Spleen (tissue), 11 donors: Measurements from ENCODE around the gene COL12A1. TPM values are rescaled to one million over a fixed set of nuclear protein-coding genes. Genes with fewer than 3 reads are reported as not detected.

ENCODE experiments used
- DNase-seq: peaks from one replicate; pipeline ENCODE4 v3.0.0-alpha.2; 2020
- H3K27ac ChIP-seq, 8 donors: fragments of 200-600 bp; sonication (generic) in 7 of 8; 1 replicate in 4 of 8; 2 replicates in 4 of 8; pipeline versions ENCODE4 v1.5.0 to v1.8.0; 2016 to 2021; ENCODE audit warnings: inconsistent platforms in 4 of 8, mild to moderate bottlenecking in 4 of 8, moderate library complexity in 1 of 8
- H3K27me3 ChIP-seq, 7 donors: fragments of 200-600 bp; sonication (generic) in 6 of 7; replicated peaks in 1 of 7; 1 replicate in 4 of 7; 2 replicates in 3 of 7; pipeline versions ENCODE4 v1.5.0 to v1.8.0; 2016 to 2021; ENCODE audit warnings: inconsistent platforms in 3 of 7, mild to moderate bottlenecking in 1 of 7
- H3K36me3 ChIP-seq, 6 donors: fragments of 200-600 bp; sonication (generic) in 5 of 6; 1 replicate in 4 of 6; 2 replicates in 2 of 6; pipeline versions ENCODE4 v1.5.0 to v1.8.0; 2016 to 2021; ENCODE audit warnings: inconsistent platforms in 2 of 6
- H3K4me1 ChIP-seq, 6 donors: fragments of 200-600 bp; sonication (generic) in 5 of 6; 1 replicate in 3 of 6; 2 replicates in 3 of 6; pipeline versions ENCODE4 v1.5.0 to v1.8.0; 2016 to 2021; ENCODE audit warnings: inconsistent platforms in 3 of 6
- H3K4me3 ChIP-seq, 8 donors: fragments of 200-600 bp; sonication (generic) in 7 of 8; 1 replicate in 4 of 8; 2 replicates in 4 of 8; pipeline versions ENCODE4 v1.5.0 to v1.8.0; 2016 to 2021; ENCODE audit warnings: inconsistent platforms in 4 of 8, mild to moderate bottlenecking in 4 of 8, moderate library complexity in 2 of 8
- H3K9me3 ChIP-seq, 8 donors: fragments of 200-600 bp; sonication (generic) in 7 of 8; 1 replicate in 4 of 8; 2 replicates in 4 of 8; pipeline versions ENCODE4 v1.5.0 to v1.8.0; 2016 to 2021; ENCODE audit warnings: inconsistent platforms in 4 of 8
- CTCF ChIP-seq, 11 experiments: fragments of 200-600 bp in 7 of 11; fragments of 450-650 bp in 4 of 11; sonication (generic) in 4 of 11; IDR thresholded peaks in 8 of 11; conservative IDR thresholded peaks in 3 of 11; 1 replicate in 7 of 11; 2 replicates in 4 of 11; pipeline versions ENCODE4 v1.4.0 to v1.8.0; 2016 to 2021; ENCODE audit warnings: antibody characterized with exemption in 11 of 11, inconsistent platforms in 4 of 11, mild to moderate bottlenecking in 1 of 11
- POLR2A ChIP-seq, 3 donors: fragments of 450-650 bp; IDR thresholded peaks; one replicate each; pipeline ENCODE4 v1.5.1; 2017; ENCODE audit warnings: antibody characterized with exemption in 3 of 3, mild to moderate bottlenecking in 1 of 3
- POLR2AphosphoS5 ChIP-seq, 3 donors: sonication (generic); formaldehyde crosslinking; IDR thresholded peaks; one replicate each; pipeline ENCODE4 v1.5.1; 2017; ENCODE audit warnings: antibody characterized with exemption in 3 of 3
- WGBS, 5 donors: extraction: QIAGEN DNeasy Blood & Tissue Kit in 3 of 5; methylation state at CpG; one replicate each; pipeline versions ENCODE4 v1.1.5 to v1.1.7; 2013 to 2018; 5-methylcytosine and 5-hydroxymethylcytosine counted together
- intact Hi-C: fragments of 100-400 bp; cut with DNase I; formaldehyde crosslinking; loops from one replicate; pipeline ENCODE4 v1.15.0; 2023; ENCODE audit warnings: low total_unique reads
- polyA plus RNA-seq, 3 donors: library from polyadenylated mRNA; stranded (reverse); fragments of 200-250 nt; gene quantifications; one replicate each; pipeline ENCODE4 v1.2.1, GENCODE V29; 2013
- total RNA-seq, 7 donors: library from RNA; depleted of rRNA in 3 of 7; stranded (reverse); fragments of >200 nt in 3 of 7; fragmentation: NEBNext Ultra II Directional in 4 of 7; extraction: Animal tissue kit (Norgen Biotek cat#: 25700) in 4 of 7; gene quantifications; one replicate each; pipeline versions ENCODE4 v1.1.0 to v1.2.1, GENCODE V29; 2016 to 2021
- donor health status: healthy with polysubstance abuse.
- donor health status: DM: no; HTN: no; CAD: no; lungs with moderate emphysema.
- donor health status: DM: no; HTN: no; CAD: no.
- donor health status: Bipolar disorder and iron deficiency.
- donor health status: healthy.
- donor health status: DM: no; HTN: no; CAD: no.
- donor health status: DM: yes; HTN: yes; CAD: no.

Gene COL12A1
- total and polyA plus RNA-seq, 10 donors, result 2.5 to 32.6 (median 21.2) TPM

- Histone ChIP-seq H3K9me3 (peaks cover 0 to 9% (median 6%) of the 10 kb centered on the region in 8 donors), H3K36me3 (no peaks in the 10 kb centered on the region), H3K4me3 (no peak overlapping the region), H3K27ac (no peak overlapping the region), H3K4me1 (no peaks in the 10 kb centered on the region), H3K27me3 (no peaks in the 10 kb centered on the region)
- WGBS, 5 donors, result 72 to 82% (median 79%) methylated on average over 5 of the region's 5 CpGs
- intact Hi-C loops, result no loop called here
- no peak for TF ChIP-seq CTCF (IDR thresholded peaks at IDR 0.05 in 8 of 11, conservative IDR thresholded peaks at IDR 0.05 in 3 of 11)
- DNase-seq, result no peak
These were observed 22.7 kb downstream of the COL12A1 start for GRCh38 chr6:75183099-75183541.

GRCh38 chr6:75180864-75181263, 25.0 kb downstream of the COL12A1 start:
- Histone ChIP-seq H3K27ac (no peak overlapping the region), H3K36me3 (no peaks in the 10 kb centered on the region), H3K4me3 (no peak overlapping the region), H3K4me1 (no peaks in the 10 kb centered on the region), H3K27me3 (peaks cover 0 to 6% (median 0%) of the 10 kb centered on the region in 7 donors), H3K9me3 (no peaks in the 10 kb centered on the region)
- intact Hi-C loops, result no loop called here
- TF ChIP-seq CTCF (IDR thresholded peaks at IDR 0.05 in 8 of 11, conservative IDR thresholded peaks at IDR 0.05 in 3 of 11), result no peak
- TF ChIP-seq POLR2A (IDR thresholded peaks at IDR 0.05), result no peak
- no peak for TF ChIP-seq POLR2AphosphoS5 (IDR thresholded peaks at IDR 0.05)
- 77 to 89% (median 85%) methylated on average over 5 of the region's 5 CpGs for WGBS, 5 donors
- DNase-seq, result no peak

GRCh38 chr6:75178757-75179156, 27.1 kb downstream of the COL12A1 start:
- Histone ChIP-seq H3K36me3 (no peaks in the 10 kb centered on the region), H3K27me3 (peaks cover 0 to 10% (median 0%) of the 10 kb centered on the region in 7 donors), H3K9me3 (no peaks in the 10 kb centered on the region), H3K27ac (no peak overlapping the region), H3K4me3 (no peak overlapping the region), H3K4me1 (no peaks in the 10 kb centered on the region)
- DNase-seq, result no peak
- 51 to 76% (median 71%) methylated on average over 1 of the region's 1 CpG for WGBS, 5 donors
- intact Hi-C loops, result no loop called here
- TF ChIP-seq CTCF (IDR thresholded peaks at IDR 0.05 in 8 of 11, conservative IDR thresholded peaks at IDR 0.05 in 3 of 11), result no peak
- no peak for TF ChIP-seq POLR2AphosphoS5 (IDR thresholded peaks at IDR 0.05)
- TF ChIP-seq POLR2A (IDR thresholded peaks at IDR 0.05), result no peak

DNA sequence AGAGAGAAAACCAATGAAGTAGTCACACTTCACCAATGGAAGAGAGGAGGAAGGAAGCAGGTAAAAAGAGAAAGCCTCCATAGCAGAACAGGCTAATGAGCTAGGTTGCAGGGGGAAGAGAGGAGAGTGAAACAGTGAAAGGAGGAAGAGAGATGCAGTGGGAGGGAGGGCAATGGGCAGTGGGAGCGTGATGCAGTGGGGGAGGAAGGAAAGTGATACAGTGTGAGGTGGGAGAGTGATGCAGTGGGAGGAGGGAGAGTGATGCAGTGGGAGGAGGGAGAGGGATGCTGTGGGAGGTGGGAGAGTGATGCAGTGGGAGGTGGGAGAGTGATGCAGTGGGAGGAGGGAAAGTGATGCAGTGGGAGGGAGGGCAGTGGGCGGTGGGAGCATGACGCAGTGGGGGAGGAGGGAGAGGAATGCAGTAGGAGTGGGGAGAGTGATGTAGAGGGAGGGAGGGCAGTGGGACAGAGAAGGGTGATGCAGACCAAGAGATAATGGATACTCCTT, 29.7 kb downstream of the COL12A1 start:
- Histone ChIP-seq H3K4me3 (no peak overlapping the region), H3K27ac (no peak overlapping the region), H3K36me3 (no peaks in the 10 kb centered on the region), H3K9me3 (no peaks in the 10 kb centered on the region), H3K4me1 (no peaks in the 10 kb centered on the region), H3K27me3 (peaks cover 0 to 10% (median 0%) of the 10 kb centered on the region in 7 donors)
- no peak for DNase-seq
- TF ChIP-seq POLR2A (IDR thresholded peaks at IDR 0.05), result no peak
- no peak for TF ChIP-seq CTCF (IDR thresholded peaks at IDR 0.05 in 8 of 11, conservative IDR thresholded peaks at IDR 0.05 in 3 of 11)
- TF ChIP-seq POLR2AphosphoS5 (IDR thresholded peaks at IDR 0.05), result no peak
- 68 to 86% (median 73%) methylated on average over 3 of the region's 3 CpGs for WGBS, 5 donors
- intact Hi-C loops, result no loop called here
